Ovary (tissue), 9 donors: ENCODE results near the gene TAS2R14. TPM values are rescaled to one million over a fixed set of nuclear protein-coding genes. Genes with fewer than 3 reads are reported as not detected.

ENCODE experiments used
- DNase-seq, 5 donors: peaks; one replicate each; pipeline ENCODE4 v3.0.0-alpha.2; 2019 to 2020
- H3K27ac ChIP-seq, 2 donors: fragments of 200-600 bp; one replicate each; pipeline versions ENCODE4 v1.5.1 to v1.8.0; 2019 to 2022
- H3K27me3 ChIP-seq: fragments of 200-600 bp; one replicate; pipeline ENCODE4 v1.8.0; 2022
- H3K36me3 ChIP-seq: fragments of 200-600 bp; sonication (generic); one replicate; pipeline ENCODE4 v1.5.1; 2019
- H3K4me1 ChIP-seq: one replicate; pipeline ENCODE4 v1.8.1; 2013; ENCODE audit warnings: mild to moderate bottlenecking, moderate library complexity; ENCODE audit not compliant: insufficient read depth
- H3K4me3 ChIP-seq: fragments of 200-600 bp; sonication (generic); one replicate; pipeline ENCODE4 v1.5.1; 2017
- H3K9me3 ChIP-seq, 2 donors: fragments of 200-600 bp in 1 of 2; sonication (generic) in 1 of 2; one replicate each; pipeline versions ENCODE4 v1.5.1 to v1.8.1; 2013 to 2019; ENCODE audit warnings: mild to moderate bottlenecking in 1 of 2, moderate library complexity in 1 of 2
- EP300 ChIP-seq: sonication (generic); formaldehyde crosslinking; IDR thresholded peaks from one replicate; pipeline ENCODE4 v1.6.1; 2017; ENCODE audit warnings: antibody characterized with exemption
- POLR2A ChIP-seq: fragments of 450-650 bp; IDR thresholded peaks from one replicate; pipeline ENCODE4 v1.6.1; 2017; ENCODE audit warnings: antibody characterized with exemption, mild to moderate bottlenecking, moderate library complexity
- WGBS, 3 donors: extraction: QIAGEN DNeasy Blood & Tissue Kit in 1 of 3; methylation state at CpG; one replicate each; pipeline versions ENCODE4 v1.1.5 to v1.1.7; 2013 to 2017; 5-methylcytosine and 5-hydroxymethylcytosine counted together
- intact Hi-C, 4 donors: fragments of 100-400 bp; cut with DNase I; formaldehyde crosslinking; loops; one replicate each; pipeline versions ENCODE4 v1.11.0 to v1.15.1; 2022 to 2023
- polyA plus RNA-seq, 2 donors: library from polyadenylated mRNA; stranded (reverse); fragments of 200-250 nt in 1 of 2; fragments of 350-450 nt in 1 of 2; fragmentation: Illumina TruSeq in 1 of 2; extraction: RNeasy Lipid Tissue Mini Kit (QIAGEN cat#74804) in 1 of 2; gene quantifications; one replicate each; pipeline ENCODE4 v1.2.3, GENCODE V29; 2013 to 2014
- total RNA-seq, 7 donors: library from RNA; depleted of rRNA in 2 of 7; stranded (reverse); fragments of >200 nt in 2 of 7; fragmentation: NEBNext Ultra II Directional in 3 of 7; extraction: Animal tissue kit (Norgen Biotek cat#: 25700) in 3 of 7; gene quantifications; one replicate each; pipeline versions ENCODE4 v1.1.0 to v1.2.4, GENCODE V29; 2016 to 2023
- TF ChIP-seq, protein P1 (sequence below), 3 donors: fragments of 450-650 bp in 2 of 3; fragments of 200-600 bp in 1 of 3; IDR thresholded peaks; one replicate each; pipeline versions ENCODE4 v1.5.1 to v1.8.0; 2016 to 2022; ENCODE audit warnings: antibody characterized with exemption in 3 of 3, mild to moderate bottlenecking in 1 of 3
- donor health status: DM: no; HTN: no; CAD: no; lungs with moderate emphysema.
- donor health status: DM: no; HTN: no; CAD: no.
- donor health status: Bipolar disorder and iron deficiency.
- donor health status: DM: yes; HTN: yes; CAD: no.
- donor health status: DM: no; HTN: no; CAD: no.
- donor health status: DM: yes; HTN: yes; CAD: no.

Gene TAS2R14
- total and polyA plus RNA-seq, 9 donors, result 1.4 to 6.9 (median 3.4) TPM

DNA sequence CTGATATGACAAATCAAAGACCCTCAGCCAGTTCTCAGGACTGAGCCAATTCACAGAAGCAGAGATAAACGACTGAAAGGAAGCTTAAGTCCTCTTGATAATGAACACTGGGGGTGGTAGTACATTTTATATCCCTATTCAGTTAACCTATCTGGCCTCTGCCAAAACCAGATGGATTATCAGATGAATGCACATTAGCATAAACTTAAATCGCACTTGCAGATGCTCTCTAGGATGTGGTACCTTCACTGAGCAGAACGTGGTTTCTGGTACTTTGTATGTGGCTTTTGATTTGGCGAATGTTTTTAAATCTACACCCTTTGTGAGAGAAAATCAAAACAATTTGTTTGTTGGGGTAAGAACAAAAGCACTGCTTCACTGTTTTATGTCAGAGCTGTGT is 21.1 kb upstream of the TAS2R14 start:
- TF ChIP-seq POLR2A (no peak), EP300 (no peak)
- TF ChIP-seq, protein P1, sequence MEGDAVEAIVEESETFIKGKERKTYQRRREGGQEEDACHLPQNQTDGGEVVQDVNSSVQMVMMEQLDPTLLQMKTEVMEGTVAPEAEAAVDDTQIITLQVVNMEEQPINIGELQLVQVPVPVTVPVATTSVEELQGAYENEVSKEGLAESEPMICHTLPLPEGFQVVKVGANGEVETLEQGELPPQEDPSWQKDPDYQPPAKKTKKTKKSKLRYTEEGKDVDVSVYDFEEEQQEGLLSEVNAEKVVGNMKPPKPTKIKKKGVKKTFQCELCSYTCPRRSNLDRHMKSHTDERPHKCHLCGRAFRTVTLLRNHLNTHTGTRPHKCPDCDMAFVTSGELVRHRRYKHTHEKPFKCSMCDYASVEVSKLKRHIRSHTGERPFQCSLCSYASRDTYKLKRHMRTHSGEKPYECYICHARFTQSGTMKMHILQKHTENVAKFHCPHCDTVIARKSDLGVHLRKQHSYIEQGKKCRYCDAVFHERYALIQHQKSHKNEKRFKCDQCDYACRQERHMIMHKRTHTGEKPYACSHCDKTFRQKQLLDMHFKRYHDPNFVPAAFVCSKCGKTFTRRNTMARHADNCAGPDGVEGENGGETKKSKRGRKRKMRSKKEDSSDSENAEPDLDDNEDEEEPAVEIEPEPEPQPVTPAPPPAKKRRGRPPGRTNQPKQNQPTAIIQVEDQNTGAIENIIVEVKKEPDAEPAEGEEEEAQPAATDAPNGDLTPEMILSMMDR (IDR thresholded peaks at IDR 0.05), result no peak

GRCh38 chr12:10959804-10960203 is 20.7 kb upstream of the TAS2R14 start:
- DNase-seq, result no peak
- WGBS, 3 donors, result 95 to 97% (median 97%) methylated on average over 2 of the region's 2 CpGs
- TF ChIP-seq EP300 (no peak), POLR2A (no peak)
- TF ChIP-seq, protein P1 (IDR thresholded peaks at IDR 0.05), result no peak
- intact Hi-C loops, result no loop called here
- H3K27me3 ChIP-seq, result no peaks in the 10 kb centered on the region
- H3K4me1 ChIP-seq, result no peaks in the 10 kb centered on the region
- H3K27ac ChIP-seq, result no peak overlapping the region
- no peaks in the 10 kb centered on the region for H3K36me3 ChIP-seq
- H3K9me3 ChIP-seq, result no peaks in the 10 kb centered on the region
- no peak overlapping the region for H3K4me3 ChIP-seq

More for the DNA sequence above, 21.1 kb upstream of the TAS2R14 start:
- H3K27ac ChIP-seq, result no peak overlapping the region
- no peak overlapping the region for H3K4me3 ChIP-seq
- H3K9me3 ChIP-seq, result no peaks in the 10 kb centered on the region
- WGBS, 3 donors, result 80 to 85% (median 82%) methylated on average over 4 of the region's 4 CpGs
- intact Hi-C loops, result no loop called here
- H3K27me3 ChIP-seq, result no peaks in the 10 kb centered on the region
- DNase-seq, result no peak
- no peaks in the 10 kb centered on the region for H3K4me1 ChIP-seq
- no peaks in the 10 kb centered on the region for H3K36me3 ChIP-seq

DNA sequence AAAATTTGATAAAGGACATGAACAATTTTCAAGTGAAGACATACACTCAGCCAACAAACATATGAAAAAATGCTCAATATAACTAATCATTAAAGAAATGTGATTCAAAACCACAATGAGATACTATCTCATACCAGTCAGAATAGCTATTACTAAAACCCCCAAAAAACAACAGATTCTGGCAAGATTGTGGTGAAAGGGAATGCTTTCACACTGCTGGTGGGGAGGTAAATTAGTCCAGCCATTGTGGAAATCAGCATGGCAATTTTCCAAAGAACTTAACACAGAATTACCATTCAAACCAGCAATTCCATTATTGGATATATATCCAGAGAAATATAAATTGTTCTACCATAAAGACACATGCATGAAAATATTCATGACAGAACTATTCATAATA is 18.7 kb upstream of the TAS2R14 start:
- no peaks in the 10 kb centered on the region for H3K4me1 ChIP-seq
- no peaks in the 10 kb centered on the region for H3K36me3 ChIP-seq
- intact Hi-C loops, result no loop called here
- no peak overlapping the region for H3K27ac ChIP-seq
- no peaks in the 10 kb centered on the region for H3K27me3 ChIP-seq
- DNase-seq, result no peak
- no peak overlapping the region for H3K4me3 ChIP-seq
- H3K9me3 ChIP-seq, result no peaks in the 10 kb centered on the region
- TF ChIP-seq, protein P1 (IDR thresholded peaks at IDR 0.05), result no peak
- TF ChIP-seq POLR2A, result no peak
- TF ChIP-seq EP300, result no peak

GRCh38 chr12:10956085-10956484 is 17.0 kb upstream of the TAS2R14 start:
- TF ChIP-seq, protein P1 (IDR thresholded peaks at IDR 0.05), result no peak
- TF ChIP-seq POLR2A (no peak), EP300 (no peak)
- Histone ChIP-seq H3K4me3 (no peak overlapping the region), H3K9me3 (no peaks in the 10 kb centered on the region), H3K27me3 (no peaks in the 10 kb centered on the region), H3K27ac (no peak overlapping the region), H3K4me1 (no peaks in the 10 kb centered on the region), H3K36me3 (no peaks in the 10 kb centered on the region)
- no peak for DNase-seq
- intact Hi-C loops, result no loop called here

DNA sequence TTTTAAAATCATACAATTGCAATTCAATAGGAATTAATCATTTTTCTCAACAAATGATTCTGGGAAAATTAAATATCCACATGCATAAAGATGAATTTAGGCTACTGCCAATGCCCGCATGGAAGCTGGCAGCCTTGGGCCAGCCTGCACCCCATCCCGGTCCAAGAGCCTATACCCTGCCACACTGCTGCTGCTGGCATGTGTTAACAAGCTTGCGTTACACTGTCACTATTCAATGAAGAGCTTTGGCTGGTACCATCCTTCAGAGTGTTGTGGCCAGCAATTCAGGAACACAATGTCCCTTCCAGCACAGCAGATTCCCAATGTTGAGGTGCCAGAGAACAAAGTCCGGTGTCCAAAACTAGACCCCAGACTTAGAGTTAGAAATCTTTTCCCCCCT is 13.6 kb upstream of the TAS2R14 start:
- H3K27me3 ChIP-seq, result no peaks in the 10 kb centered on the region
- no peaks in the 10 kb centered on the region for H3K36me3 ChIP-seq
- WGBS, 3 donors, result 69 to 99% (median 95%) methylated on average over 4 of the region's 4 CpGs
- H3K4me1 ChIP-seq, result no peaks in the 10 kb centered on the region
- no peak overlapping the region for H3K4me3 ChIP-seq
- H3K27ac ChIP-seq, result no peak overlapping the region
- TF ChIP-seq POLR2A, result no peak
- TF ChIP-seq, protein P1 (IDR thresholded peaks at IDR 0.05), result no peak
- TF ChIP-seq EP300, result no peak
- DNase-seq, result no peak
- peaks cover 0 to 2% of the 10 kb centered on the region in 2 donors for H3K9me3 ChIP-seq
- intact Hi-C loops, result no loop called here
